Neural progenitor cell (in vitro differentiated cells): Measurements from ENCODE around the gene MERTK. TPM values are rescaled to one million over a fixed set of nuclear protein-coding genes. Genes with fewer than 3 reads are reported as not detected.

ENCODE experiments used
- DNase-seq: peaks from one replicate; pipeline ENCODE4 v3.0.0-alpha.2; 2016; ENCODE audit warnings: low spot score
- H2AFZ ChIP-seq: fragments of 200-600 bp; sonication (generic); replicated peaks from 2 replicates; pipeline ENCODE4 v1.6.1; 2016; ENCODE audit warnings: antibody characterized with exemption
- H3F3A ChIP-seq: fragments of 200-600 bp; sonication (generic); 2 replicates; pipeline ENCODE4 v1.6.1; 2016; ENCODE audit warnings: antibody characterized with exemption, low read depth
- H3K27ac ChIP-seq: fragments of 200-600 bp; sonication (generic); 2 replicates; pipeline ENCODE4 v1.5.1; 2016; ENCODE audit warnings: mild to moderate bottlenecking
- H3K27me3 ChIP-seq: fragments of 200-600 bp; sonication (generic); 2 replicates; pipeline ENCODE4 v1.6.1; 2016; ENCODE audit warnings: mild to moderate bottlenecking, moderate library complexity
- H3K36me3 ChIP-seq: fragments of 200-600 bp; sonication (generic); 2 replicates; pipeline ENCODE4 v1.5.1; 2016
- H3K4me1 ChIP-seq: fragments of 200-600 bp; sonication (generic); 2 replicates; pipeline ENCODE4 v1.6.1; 2016; ENCODE audit warnings: mixed run types
- H3K4me2 ChIP-seq: fragments of 200-600 bp; sonication (generic); 2 replicates; pipeline ENCODE4 v1.6.1; 2016
- H3K4me3 ChIP-seq: fragments of 200-600 bp; sonication (generic); 2 replicates; pipeline ENCODE4 v1.5.1; 2016
- H3K79me2 ChIP-seq: fragments of 200-600 bp; sonication (generic); 2 replicates; pipeline ENCODE4 v1.6.1; 2016; ENCODE audit warnings: low read depth
- H3K9ac ChIP-seq: fragments of 200-600 bp; sonication (generic); 2 replicates; pipeline ENCODE4 v1.6.1; 2016
- H3K9me3 ChIP-seq: fragments of 200-600 bp; sonication (generic); 2 replicates; pipeline ENCODE4 v1.5.1; 2016; ENCODE audit warnings: low read depth
- H4K20me1 ChIP-seq: fragments of 200-600 bp; sonication (generic); 2 replicates; pipeline ENCODE4 v1.6.1; 2016; ENCODE audit warnings: low read depth
- H3K27ac Mint-ChIP-seq: 3 replicates; pipeline ENCODE4 v1.8.0; 2021; ENCODE audit warnings: mixed read lengths
- H3K27me3 Mint-ChIP-seq: 2 replicates; pipeline ENCODE4 v1.8.0; 2022; ENCODE audit warnings: low read depth, mild to moderate bottlenecking, inconsistent platforms, moderate library complexity, mixed read lengths; ENCODE audit not compliant: insufficient read depth
- H3K36me3 Mint-ChIP-seq: 3 replicates; pipeline ENCODE4 v1.8.0; 2021; ENCODE audit warnings: mixed read lengths
- H3K4me1 Mint-ChIP-seq: 3 replicates; pipeline ENCODE4 v1.8.0; 2021; ENCODE audit warnings: mixed read lengths
- H3K4me3 Mint-ChIP-seq: 3 replicates; pipeline ENCODE4 v1.8.0; 2021; ENCODE audit warnings: mild to moderate bottlenecking, moderate library complexity, mixed read lengths
- H3K9me3 Mint-ChIP-seq: 3 replicates; pipeline ENCODE4 v1.8.0; 2020; ENCODE audit warnings: mixed read lengths
- CTCF ChIP-seq: fragments of 200-600 bp; sonication (generic); IDR thresholded peaks from 2 replicates; pipeline ENCODE4 v1.5.1; 2017; ENCODE audit warnings: antibody characterized with exemption, mild to moderate bottlenecking
- EZH2 ChIP-seq: fragments of 200-600 bp; sonication (generic); IDR thresholded peaks from 2 replicates; pipeline ENCODE4 v1.6.1; 2017; ENCODE audit warnings: antibody characterized with exemption, mild to moderate bottlenecking, moderate library complexity
- EZH2phosphoT487 ChIP-seq: fragments of 200-600 bp; sonication (generic); IDR thresholded peaks from 2 replicates; pipeline ENCODE4 v1.6.1; 2017; ENCODE audit warnings: antibody characterized with exemption
- total RNA-seq: library from RNA; depleted of rRNA; stranded (reverse); fragments of >200 nt; gene quantifications from 2 replicates; pipeline ENCODE4 v1.2.3, GENCODE V29; 2015; ENCODE audit warnings: low replicate concordance

Gene MERTK
- total RNA-seq, 1 donor from 2014 or later: 6.1 TPM

GRCh38 chr2:111972955-111973565 lies 74.7 kb downstream of the MERTK start:
- H4K20me1 ChIP-seq: no peaks in the 10 kb centered on the region
- TF ChIP-seq EZH2: no peak
- TF ChIP-seq CTCF: no peak
- no peak for TF ChIP-seq EZH2phosphoT487
- no peak for DNase-seq
- no peaks in the 10 kb centered on the region for H3K79me2 ChIP-seq
- peaks cover 26% of the 10 kb centered on the region for H3K36me3 Mint-ChIP-seq
- H3K27me3 Mint-ChIP-seq: peaks cover 2% of the 10 kb centered on the region
- H3K4me3 ChIP-seq: no peak overlapping the region
- H3K9me3 Mint-ChIP-seq: peaks cover 7% of the 10 kb centered on the region
- H2AFZ ChIP-seq: no peak overlapping the region
- no peaks in the 10 kb centered on the region for H3F3A ChIP-seq
- H3K27ac Mint-ChIP-seq: no peak overlapping the region
- H3K27ac ChIP-seq: no peak overlapping the region
- H3K36me3 ChIP-seq: peaks cover 13% of the 10 kb centered on the region
- H3K27me3 ChIP-seq: no peaks in the 10 kb centered on the region
- H3K4me3 Mint-ChIP-seq: no peak overlapping the region
- H3K4me1 ChIP-seq: no peaks in the 10 kb centered on the region
- peaks cover 13% of the 10 kb centered on the region for H3K4me1 Mint-ChIP-seq
- no peak overlapping the region for H3K9ac ChIP-seq
- peaks cover 4% of the 10 kb centered on the region for H3K9me3 ChIP-seq
- no peak overlapping the region for H3K4me2 ChIP-seq

- Histone ChIP-seq H3K36me3 (peaks cover 13% of the 10 kb centered on the region), H3K4me1 (no peaks in the 10 kb centered on the region), H3K9ac (no peak overlapping the region), H2AFZ (no peak overlapping the region), H3K4me2 (no peak overlapping the region), H3K4me3 (no peak overlapping the region), H4K20me1 (no peaks in the 10 kb centered on the region), H3K79me2 (no peaks in the 10 kb centered on the region), H3K27ac (no peak overlapping the region), H3K9me3 (peaks cover 4% of the 10 kb centered on the region), H3K27me3 (no peaks in the 10 kb centered on the region), H3F3A (no peaks in the 10 kb centered on the region)
- Mint-ChIP-seq H3K4me1 (peaks cover 16% of the 10 kb centered on the region), H3K9me3 (peaks cover 11% of the 10 kb centered on the region), H3K36me3 (peaks cover 26% of the 10 kb centered on the region), H3K27ac (no peak overlapping the region), H3K27me3 (peaks cover 2% of the 10 kb centered on the region), H3K4me3 (no peak overlapping the region)
- no peak for DNase-seq
- TF ChIP-seq CTCF: no peak
- no peak for TF ChIP-seq EZH2
Measured at GRCh38 chr2:111973701-111974100, 75.3 kb downstream of the MERTK start.

- H3K4me3 ChIP-seq: no peak overlapping the region
- H3K27me3 ChIP-seq: no peaks in the 10 kb centered on the region
- H3K27ac ChIP-seq: no peak overlapping the region
- no peak overlapping the region for H2AFZ ChIP-seq
- Mint-ChIP-seq H3K27ac (no peak overlapping the region), H3K36me3 (peaks cover 21% of the 10 kb centered on the region), H3K4me1 (peaks cover 23% of the 10 kb centered on the region), H3K27me3 (peaks cover 2% of the 10 kb centered on the region), H3K9me3 (peaks cover 11% of the 10 kb centered on the region), H3K4me3 (no peak overlapping the region)
- H4K20me1 ChIP-seq: no peaks in the 10 kb centered on the region
- no peak for DNase-seq
- TF ChIP-seq CTCF: no peak
- TF ChIP-seq EZH2: no peak
- TF ChIP-seq EZH2phosphoT487: no peak
- H3K9ac ChIP-seq: no peak overlapping the region
- H3K4me1 ChIP-seq: peaks cover 8% of the 10 kb centered on the region
- peaks cover 13% of the 10 kb centered on the region for H3K36me3 ChIP-seq
- no peaks in the 10 kb centered on the region for H3F3A ChIP-seq
- H3K79me2 ChIP-seq: no peaks in the 10 kb centered on the region
- no peak overlapping the region for H3K4me2 ChIP-seq
- H3K9me3 ChIP-seq: peaks cover 4% of the 10 kb centered on the region
Measured at GRCh38 chr2:111975053-111975552, 76.7 kb downstream of the MERTK start.
